Liver (tissue), 9 donors: ENCODE results near the gene SUGP2. TPM values are rescaled to one million over a fixed set of nuclear protein-coding genes. Genes with fewer than 3 reads are reported as not detected.

Source experiments
- DNase-seq: peaks from one replicate; pipeline ENCODE4 v3.0.0-alpha.2; 2017; ENCODE audit warnings: low spot score
- H3K27ac ChIP-seq, 2 donors: one replicate each; pipeline ENCODE4 v1.7.0; 2013; ENCODE audit warnings: inconsistent platforms in 2 of 2, low read length in 2 of 2, control low read depth in 1 of 2, low read depth in 1 of 2, mild to moderate bottlenecking in 1 of 2
- H3K27me3 ChIP-seq, 4 donors: one replicate each; pipeline versions ENCODE4 v1.6.1 to v1.7.0; 2013; ENCODE audit warnings: low read length in 3 of 4, inconsistent platforms in 1 of 4, mild to moderate bottlenecking in 1 of 4, moderate library complexity in 1 of 4; ENCODE audit not compliant: control insufficient read depth in 4 of 4, insufficient read depth in 4 of 4
- H3K36me3 ChIP-seq, 4 donors: one replicate each; pipeline versions ENCODE4 v1.6.1 to v1.7.0; 2013; ENCODE audit warnings: low read length in 3 of 4, mild to moderate bottlenecking in 3 of 4, low read depth in 1 of 4, moderate library complexity in 1 of 4; ENCODE audit not compliant: control insufficient read depth in 4 of 4, insufficient read depth in 3 of 4
- H3K4me1 ChIP-seq, 4 donors: one replicate each; pipeline versions ENCODE4 v1.6.1 to v1.7.0; 2013; ENCODE audit warnings: low read length in 3 of 4, mild to moderate bottlenecking in 3 of 4, moderate library complexity in 1 of 4; ENCODE audit not compliant: control insufficient read depth in 4 of 4, insufficient read depth in 4 of 4
- H3K4me3 ChIP-seq, 3 donors: one replicate each; pipeline versions ENCODE4 v1.6.1 to v1.7.0; 2013; ENCODE audit warnings: low read length in 3 of 3, control low read depth in 1 of 3, low read depth in 1 of 3, mild to moderate bottlenecking in 1 of 3
- H3K9ac ChIP-seq, 2 donors: one replicate each; pipeline ENCODE4 v1.7.0; 2013; ENCODE audit warnings: low read length in 2 of 2, mild to moderate bottlenecking in 2 of 2, moderate library complexity in 2 of 2, control low read depth in 1 of 2, low read depth in 1 of 2
- H3K9me3 ChIP-seq, 4 donors: one replicate each; pipeline versions ENCODE4 v1.6.1 to v1.7.0; 2013; ENCODE audit warnings: low read length in 3 of 4; ENCODE audit not compliant: control insufficient read depth in 4 of 4
- ATF3 ChIP-seq: IDR thresholded peaks from 2 replicates; pipeline ENCODE4 v1.6.1; 2016; ENCODE audit warnings: antibody characterized with exemption
- EGR1 ChIP-seq, 2 donors: IDR thresholded peaks; 2 replicates each; pipeline ENCODE4 v1.6.1; 2016 to 2018; ENCODE audit warnings: antibody characterized with exemption in 2 of 2, low read depth in 2 of 2
- FOXA1 ChIP-seq: IDR thresholded peaks from 2 replicates; pipeline ENCODE4 v1.6.1; 2016; ENCODE audit warnings: antibody characterized with exemption
- FOXA2 ChIP-seq: IDR thresholded peaks from 2 replicates; pipeline ENCODE4 v1.6.1; 2016; ENCODE audit warnings: antibody characterized with exemption
- GABPA ChIP-seq, 2 donors: IDR thresholded peaks in 1 of 2; conservative IDR thresholded peaks in 1 of 2; 2 replicates each; pipeline ENCODE4 v1.6.1; 2016; ENCODE audit warnings: antibody characterized with exemption in 2 of 2, mild to moderate bottlenecking in 1 of 2, moderate library complexity in 1 of 2
- HNF4A ChIP-seq, 2 donors: conservative IDR thresholded peaks; 2 replicates each; pipeline ENCODE4 v1.6.1; 2016; ENCODE audit warnings: antibody characterized with exemption in 2 of 2, mild to moderate bottlenecking in 2 of 2
- HNF4G ChIP-seq: IDR thresholded peaks from 2 replicates; pipeline ENCODE4 v1.6.1; 2016; ENCODE audit warnings: antibody characterized with exemption
- JUND ChIP-seq, 2 donors: IDR thresholded peaks; 2 replicates each; pipeline ENCODE4 v1.6.1; 2016; ENCODE audit warnings: antibody characterized with exemption in 2 of 2
- MAX ChIP-seq: IDR thresholded peaks from 2 replicates; pipeline ENCODE4 v1.6.1; 2016; ENCODE audit warnings: antibody characterized with exemption
- NR2F2 ChIP-seq: IDR thresholded peaks from 2 replicates; pipeline ENCODE4 v1.6.1; 2016; ENCODE audit warnings: antibody characterized with exemption
- RAD21 ChIP-seq, 2 donors: IDR thresholded peaks; 2 replicates each; pipeline ENCODE4 v1.6.1; 2016; ENCODE audit warnings: antibody characterized with exemption in 2 of 2, mild to moderate bottlenecking in 2 of 2
- REST ChIP-seq: IDR thresholded peaks from 2 replicates; pipeline ENCODE4 v1.6.1; 2016; ENCODE audit warnings: antibody characterized with exemption, mild to moderate bottlenecking
- RXRA ChIP-seq, 2 donors: IDR thresholded peaks; 2 replicates each; pipeline ENCODE4 v1.6.1; 2017 to 2018; ENCODE audit warnings: antibody characterized with exemption in 2 of 2, mild to moderate bottlenecking in 1 of 2
- SP1 ChIP-seq: IDR thresholded peaks from 2 replicates; pipeline ENCODE4 v1.6.1; 2018; ENCODE audit warnings: antibody characterized with exemption, mild to moderate bottlenecking
- TAF1 ChIP-seq: conservative IDR thresholded peaks from 2 replicates; pipeline ENCODE4 v1.6.1; 2016; ENCODE audit warnings: antibody characterized with exemption, mild to moderate bottlenecking
- YY1 ChIP-seq: IDR thresholded peaks from 2 replicates; pipeline ENCODE4 v1.6.1; 2016; ENCODE audit warnings: antibody characterized with exemption, mild to moderate bottlenecking
- WGBS: extraction: QIAGEN DNeasy Blood & Tissue Kit; methylation state at CpG from one replicate; pipeline ENCODE4 v1.1.7; 2013; 5-methylcytosine and 5-hydroxymethylcytosine counted together
- polyA plus RNA-seq, 2 donors: library from polyadenylated mRNA; stranded (reverse) in 1 of 2; unstranded in 1 of 2; fragments of 200-250 nt in 1 of 2; fragments of >200 nt in 1 of 2; fragmentation: Nextera tagmentation in 1 of 2; extraction: Ambion mirVana in 1 of 2; gene quantifications; one replicate each; pipeline versions ENCODE4 v1.2.1 to v1.2.3, GENCODE V29; 2013 to 2015
- total RNA-seq, 2 donors: library from RNA; depleted of rRNA; stranded (reverse); fragments of >200 nt; gene quantifications; one replicate each; pipeline ENCODE4 v1.2.3, GENCODE V29; 2014
- TF ChIP-seq, protein P1 (sequence below): fragments of 150-350 bp; IDR thresholded peaks from 2 replicates; pipeline ENCODE4 v1.5.1; 2017; ENCODE audit warnings: improper control_type of control experiment, low read depth, low read length; ENCODE audit not compliant: missing input control
- TF ChIP-seq, protein P2 (sequence below): IDR thresholded peaks from 2 replicates; pipeline ENCODE4 v1.6.1; 2016; ENCODE audit warnings: antibody characterized with exemption
- donor health status: healthy.
- donor health status: healthy.
- donor health status: healthy.
- donor health status: healthy.
- donor health status: healthy.

SUGP2 gene
- total and polyA plus RNA-seq, 4 donors: 9.6 to 29.0 (median 19.2) TPM

GRCh38 chr19:19053508-19054314 lies 20.4 kb upstream of the SUGP2 start (continued):
- TF ChIP-seq, protein P1, sequence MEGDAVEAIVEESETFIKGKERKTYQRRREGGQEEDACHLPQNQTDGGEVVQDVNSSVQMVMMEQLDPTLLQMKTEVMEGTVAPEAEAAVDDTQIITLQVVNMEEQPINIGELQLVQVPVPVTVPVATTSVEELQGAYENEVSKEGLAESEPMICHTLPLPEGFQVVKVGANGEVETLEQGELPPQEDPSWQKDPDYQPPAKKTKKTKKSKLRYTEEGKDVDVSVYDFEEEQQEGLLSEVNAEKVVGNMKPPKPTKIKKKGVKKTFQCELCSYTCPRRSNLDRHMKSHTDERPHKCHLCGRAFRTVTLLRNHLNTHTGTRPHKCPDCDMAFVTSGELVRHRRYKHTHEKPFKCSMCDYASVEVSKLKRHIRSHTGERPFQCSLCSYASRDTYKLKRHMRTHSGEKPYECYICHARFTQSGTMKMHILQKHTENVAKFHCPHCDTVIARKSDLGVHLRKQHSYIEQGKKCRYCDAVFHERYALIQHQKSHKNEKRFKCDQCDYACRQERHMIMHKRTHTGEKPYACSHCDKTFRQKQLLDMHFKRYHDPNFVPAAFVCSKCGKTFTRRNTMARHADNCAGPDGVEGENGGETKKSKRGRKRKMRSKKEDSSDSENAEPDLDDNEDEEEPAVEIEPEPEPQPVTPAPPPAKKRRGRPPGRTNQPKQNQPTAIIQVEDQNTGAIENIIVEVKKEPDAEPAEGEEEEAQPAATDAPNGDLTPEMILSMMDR: peak; percentile 84
- no peak for TF ChIP-seq HNF4G

- Histone ChIP-seq H3K36me3 (peaks cover 0 to 11% (median 10%) of the 10 kb centered on the region in 4 donors), H3K9ac (peak overlapping the region; percentile 5 to 76), H3K27ac (peak overlapping the region; percentile 83 to 97), H3K4me1 (peaks cover 6 to 70% (median 49%) of the 10 kb centered on the region in 4 donors), H3K4me3 (peak overlapping the region; percentile 35 to 45 (median 43)), H3K27me3 (no peaks in the 10 kb centered on the region), H3K9me3 (no peaks in the 10 kb centered on the region)
- no peak for TF ChIP-seq FOXA1
- no peak for TF ChIP-seq EGR1 (IDR thresholded peaks at IDR 0.05; ENCODE audit: low read depth in 2 of 2)
- TF ChIP-seq TAF1: no peak
- no peak for TF ChIP-seq MAX
- TF ChIP-seq SP1: no peak
- TF ChIP-seq JUND (IDR thresholded peaks at IDR 0.05): no peak
- no peak for TF ChIP-seq HNF4A (conservative IDR thresholded peaks at IDR 0.05)
- 75% methylated on average over 1 of the region's 1 CpG for WGBS
- no peak for DNase-seq
Observed at GRCh38 chr19:19052921-19053320, 19.6 kb upstream of the SUGP2 start.

GRCh38 chr19:19051478-19052213 lies 18.3 kb upstream of the SUGP2 start:
- Histone ChIP-seq H3K9me3 (no peaks in the 10 kb centered on the region), H3K4me1 (peaks cover 1 to 67% (median 40%) of the 10 kb centered on the region in 4 donors), H3K27me3 (no peaks in the 10 kb centered on the region), H3K9ac (peak overlapping the region; percentile 9 to 76), H3K27ac (peak overlapping the region; percentile 83 to 97), H3K36me3 (peaks cover 0 to 11% (median 7%) of the 10 kb centered on the region in 4 donors), H3K4me3 (peak overlapping the region; percentile 35 to 45 (median 43))
- 55% methylated on average over 20 of the region's 20 CpGs for WGBS
- DNase-seq: no peak
- TF ChIP-seq RXRA (IDR thresholded peaks at IDR 0.05) (peak; percentile 90 to 91), FOXA2 (no peak), JUND (IDR thresholded peaks at IDR 0.05) (peak in 1 of 2 donors; percentile 58), SP1 (peak; percentile 66), NR2F2 (peak; percentile 43), GABPA (IDR thresholded peaks at IDR 0.05 in 1 of 2, conservative IDR thresholded peaks at IDR 0.05 in 1 of 2) (peak in 1 of 2 donors; percentile 64), ATF3 (peak; percentile 75), RAD21 (IDR thresholded peaks at IDR 0.05) (peak in 1 of 2 donors; percentile 40), HNF4A (conservative IDR thresholded peaks at IDR 0.05) (peak; percentile 85 to 88), REST (no peak), TAF1 (no peak), MAX (no peak), HNF4G (no peak), YY1 (peak; percentile 97)
- TF ChIP-seq, protein P2, sequence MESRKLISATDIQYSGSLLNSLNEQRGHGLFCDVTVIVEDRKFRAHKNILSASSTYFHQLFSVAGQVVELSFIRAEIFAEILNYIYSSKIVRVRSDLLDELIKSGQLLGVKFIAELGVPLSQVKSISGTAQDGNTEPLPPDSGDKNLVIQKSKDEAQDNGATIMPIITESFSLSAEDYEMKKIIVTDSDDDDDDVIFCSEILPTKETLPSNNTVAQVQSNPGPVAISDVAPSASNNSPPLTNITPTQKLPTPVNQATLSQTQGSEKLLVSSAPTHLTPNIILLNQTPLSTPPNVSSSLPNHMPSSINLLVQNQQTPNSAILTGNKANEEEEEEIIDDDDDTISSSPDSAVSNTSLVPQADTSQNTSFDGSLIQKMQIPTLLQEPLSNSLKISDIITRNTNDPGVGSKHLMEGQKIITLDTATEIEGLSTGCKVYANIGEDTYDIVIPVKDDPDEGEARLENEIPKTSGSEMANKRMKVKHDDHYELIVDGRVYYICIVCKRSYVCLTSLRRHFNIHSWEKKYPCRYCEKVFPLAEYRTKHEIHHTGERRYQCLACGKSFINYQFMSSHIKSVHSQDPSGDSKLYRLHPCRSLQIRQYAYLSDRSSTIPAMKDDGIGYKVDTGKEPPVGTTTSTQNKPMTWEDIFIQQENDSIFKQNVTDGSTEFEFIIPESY: no peak
